Muscle layer of duodenum (tissue), 2 donors: ENCODE data around the gene TRMT10A.
A peak's percentile ranks its signal among the peaks of the same experiment; 100 is the strongest.

Experiments used
- H3K27ac ChIP-seq: one replicate; pipeline ENCODE4 v1.7.0; 2013; ENCODE audit warnings: mild to moderate bottlenecking, low read length
- H3K27me3 ChIP-seq: one replicate; pipeline ENCODE4 v1.7.0; 2013; ENCODE audit warnings: low read depth, mild to moderate bottlenecking, control low read depth, low read length
- H3K36me3 ChIP-seq, 2 donors: one replicate each; pipeline ENCODE4 v1.7.0; 2013; ENCODE audit warnings: low read length in 2 of 2, control low read depth in 1 of 2, mild to moderate bottlenecking in 1 of 2; ENCODE audit not compliant: insufficient read depth in 2 of 2, control insufficient read depth in 1 of 2
- H3K4me1 ChIP-seq, 2 donors: one replicate each; pipeline ENCODE4 v1.7.0; 2013; ENCODE audit warnings: low read length in 2 of 2, mild to moderate bottlenecking in 2 of 2, control low read depth in 1 of 2, moderate library complexity in 1 of 2; ENCODE audit not compliant: insufficient read depth in 2 of 2, control insufficient read depth in 1 of 2
- H3K4me3 ChIP-seq, 2 donors: one replicate each; pipeline ENCODE4 v1.7.0; 2013; ENCODE audit warnings: low read length in 2 of 2, low read depth in 1 of 2, mild to moderate bottlenecking in 1 of 2
- H3K9me3 ChIP-seq, 2 donors: one replicate each; pipeline ENCODE4 v1.7.0; 2013; ENCODE audit warnings: low read length in 2 of 2, control low read depth in 1 of 2, mild to moderate bottlenecking in 1 of 2; ENCODE audit not compliant: control insufficient read depth in 1 of 2
- donor health status: healthy.

TRMT10A gene

GRCh38 chr4:99563310-99564186 is at the start of gene TRMT10A:
TRMT10A (minus strand) TSS chr4:99564039; CDS start chr4:99559338, 4,701 bp downstream.
- Histone ChIP-seq H3K4me3 (peak within 1 kb of the TSS; percentile 63 to 91), H3K4me1 (peaks cover 0 to 3% of the 10 kb centered on the region in 2 donors), H3K27ac (peak within 1 kb of the TSS; percentile 99), H3K9me3 (no peaks in the 10 kb centered on the region), H3K27me3 (no peaks in the 10 kb centered on the region), H3K36me3 (peaks cover 0 to 3% of the 10 kb centered on the region in 2 donors)

- Histone ChIP-seq H3K4me3 (no peak overlapping the region), H3K4me1 (peaks cover 0 to 5% of the 10 kb centered on the region in 2 donors), H3K27ac (no peak overlapping the region), H3K27me3 (no peaks in the 10 kb centered on the region), H3K36me3 (no peaks in the 10 kb centered on the region), H3K9me3 (no peaks in the 10 kb centered on the region)
Measured at GRCh38 chr4:99612704-99613103, 48.9 kb upstream of the TRMT10A start.

- no peaks in the 10 kb centered on the region for H3K36me3 ChIP-seq
- no peak overlapping the region for H3K27ac ChIP-seq
- no peaks in the 10 kb centered on the region for H3K27me3 ChIP-seq
- H3K9me3 ChIP-seq, result no peaks in the 10 kb centered on the region
- no peak overlapping the region for H3K4me3 ChIP-seq
- peaks cover 0 to 5% of the 10 kb centered on the region in 2 donors for H3K4me1 ChIP-seq
Measured at GRCh38 chr4:99612281-99612680, 48.4 kb upstream of the TRMT10A start.

GRCh38 chr4:99610605-99611175 is 46.9 kb upstream of the TRMT10A start:
- Histone ChIP-seq H3K27ac (no peak overlapping the region), H3K36me3 (no peaks in the 10 kb centered on the region), H3K9me3 (no peaks in the 10 kb centered on the region), H3K27me3 (no peaks in the 10 kb centered on the region), H3K4me3 (no peak overlapping the region), H3K4me1 (peaks cover 0 to 5% of the 10 kb centered on the region in 2 donors)

- Histone ChIP-seq H3K36me3 (no peaks in the 10 kb centered on the region), H3K9me3 (no peaks in the 10 kb centered on the region), H3K27ac (no peak overlapping the region), H3K27me3 (no peaks in the 10 kb centered on the region), H3K4me1 (peaks cover 0 to 5% of the 10 kb centered on the region in 2 donors), H3K4me3 (no peak overlapping the region)
Measured at GRCh38 chr4:99608417-99608816, 44.6 kb upstream of the TRMT10A start.

- no peak overlapping the region for H3K4me3 ChIP-seq
- no peak overlapping the region for H3K27ac ChIP-seq
- no peaks in the 10 kb centered on the region for H3K36me3 ChIP-seq
Measured at GRCh38 chr4:99606716-99607115, 42.9 kb upstream of the TRMT10A start.

GRCh38 chr4:99594818-99595217 is 31.0 kb upstream of the TRMT10A start:
- Histone ChIP-seq H3K4me1 (no peaks in the 10 kb centered on the region), H3K27me3 (no peaks in the 10 kb centered on the region), H3K27ac (no peak overlapping the region), H3K9me3 (no peaks in the 10 kb centered on the region), H3K36me3 (no peaks in the 10 kb centered on the region), H3K4me3 (no peak overlapping the region)

More at GRCh38 chr4:99606716-99607115, 42.9 kb upstream of the TRMT10A start:
- Histone ChIP-seq H3K9me3 (no peaks in the 10 kb centered on the region), H3K4me1 (no peaks in the 10 kb centered on the region), H3K27me3 (no peaks in the 10 kb centered on the region)

GRCh38 chr4:99593781-99594641 is 30.2 kb upstream of the TRMT10A start:
- H3K9me3 ChIP-seq, result no peaks in the 10 kb centered on the region
- H3K27me3 ChIP-seq, result no peaks in the 10 kb centered on the region
- no peaks in the 10 kb centered on the region for H3K36me3 ChIP-seq
- no peaks in the 10 kb centered on the region for H3K4me1 ChIP-seq
- H3K27ac ChIP-seq, result no peak overlapping the region
- no peak overlapping the region for H3K4me3 ChIP-seq

- Histone ChIP-seq H3K27me3 (no peaks in the 10 kb centered on the region), H3K36me3 (no peaks in the 10 kb centered on the region), H3K9me3 (no peaks in the 10 kb centered on the region), H3K27ac (no peak overlapping the region), H3K4me3 (no peak overlapping the region), H3K4me1 (no peaks in the 10 kb centered on the region)
Measured at GRCh38 chr4:99591757-99592156, 27.9 kb upstream of the TRMT10A start.

- H3K9me3 ChIP-seq, result no peaks in the 10 kb centered on the region
- no peaks in the 10 kb centered on the region for H3K27me3 ChIP-seq
- no peaks in the 10 kb centered on the region for H3K36me3 ChIP-seq
- H3K4me1 ChIP-seq, result no peaks in the 10 kb centered on the region
- H3K4me3 ChIP-seq, result no peak overlapping the region
- H3K27ac ChIP-seq, result no peak overlapping the region
Measured at GRCh38 chr4:99587803-99588202, 24.0 kb upstream of the TRMT10A start.

- Histone ChIP-seq H3K4me1 (no peaks in the 10 kb centered on the region), H3K9me3 (no peaks in the 10 kb centered on the region), H3K4me3 (no peak overlapping the region), H3K27ac (no peak overlapping the region), H3K27me3 (no peaks in the 10 kb centered on the region), H3K36me3 (no peaks in the 10 kb centered on the region)
Measured at GRCh38 chr4:99587309-99587708, 23.5 kb upstream of the TRMT10A start.
